Endodermal cell (in vitro differentiated cells): ENCODE data around the gene FBXL4. TPM values are rescaled to one million over a fixed set of nuclear protein-coding genes. Genes with fewer than 3 reads are reported as not detected.

Experiments used
- DNase-seq: peaks from one replicate; pipeline ENCODE4 v3.0.0-alpha.2; 2017
- H3K27ac ChIP-seq: 2 replicates; pipeline ENCODE4 v1.5.1; 2013; ENCODE audit warnings: mild to moderate bottlenecking, low read depth, low read length, moderate library complexity
- H3K27me3 ChIP-seq: 2 replicates; pipeline ENCODE4 v1.6.1; 2013; ENCODE audit warnings: mild to moderate bottlenecking, low read length, moderate library complexity; ENCODE audit not compliant: insufficient read depth, control insufficient read depth, poor library complexity, severe bottlenecking
- H3K36me3 ChIP-seq: 2 replicates; pipeline ENCODE4 v1.7.0; 2013; ENCODE audit warnings: mild to moderate bottlenecking, low read length, moderate library complexity; ENCODE audit not compliant: control insufficient read depth, insufficient read depth
- H3K4me1 ChIP-seq: one replicate; pipeline ENCODE4 v1.7.0; 2013; ENCODE audit warnings: low read length; ENCODE audit not compliant: control insufficient read depth, insufficient read depth
- H3K4me3 ChIP-seq: 2 replicates; pipeline ENCODE4 v1.5.1; 2013; ENCODE audit warnings: mild to moderate bottlenecking, low read length, moderate library complexity
- H3K9ac ChIP-seq: 2 replicates; pipeline ENCODE4 v1.6.1; 2013; ENCODE audit warnings: mild to moderate bottlenecking, low read length, moderate library complexity; ENCODE audit not compliant: poor library complexity, severe bottlenecking; ENCODE audit errors: extremely low read depth
- H3K9me3 ChIP-seq: 2 replicates; pipeline ENCODE4 v1.6.1; 2013; ENCODE audit warnings: mild to moderate bottlenecking, low read length, moderate library complexity; ENCODE audit not compliant: control insufficient read depth
- H3K27ac Mint-ChIP-seq: 2 replicates; pipeline ENCODE4 v1.8.0; 2020; ENCODE audit warnings: mixed read lengths
- H3K27me3 Mint-ChIP-seq: 2 replicates; pipeline ENCODE4 v1.8.0; 2021; ENCODE audit warnings: mild to moderate bottlenecking, mixed read lengths; ENCODE audit not compliant: insufficient read depth
- H3K36me3 Mint-ChIP-seq: 2 replicates; pipeline ENCODE4 v1.8.0; 2020; ENCODE audit warnings: low read depth, mixed read lengths
- H3K4me1 Mint-ChIP-seq: 2 replicates; pipeline ENCODE4 v1.8.0; 2020; ENCODE audit warnings: mixed read lengths
- H3K4me3 Mint-ChIP-seq: 2 replicates; pipeline ENCODE4 v1.8.0; 2020; ENCODE audit warnings: mild to moderate bottlenecking, moderate library complexity, mixed read lengths
- H3K9me3 Mint-ChIP-seq: 2 replicates; pipeline ENCODE4 v1.8.0; 2020; ENCODE audit warnings: mild to moderate bottlenecking, mixed read lengths
- CTCF ChIP-seq: fragments of 200-600 bp; sonication (generic); conservative IDR thresholded peaks from 2 replicates; pipeline ENCODE4 v1.5.0; 2021; ENCODE audit warnings: antibody characterized with exemption, mild to moderate bottlenecking
- WGBS, 2 experiments: methylation state at CpG; one replicate each; pipeline versions ENCODE4 v1.1.5 to v1.1.7; 2013; ENCODE audit warnings: missing lambda C conversion rate in 2 of 2, mixed read lengths in 1 of 2; ENCODE audit not compliant: insufficient coverage in 1 of 2, insufficient read length in 1 of 2; 5-methylcytosine and 5-hydroxymethylcytosine counted together
- total RNA-seq, 2 donors: library from RNA; stranded (reverse); fragmentation: NEBNext Ultra II Directional in 1 of 2; extraction: Animal tissue kit (Norgen Biotek cat#: 25700) in 1 of 2; gene quantifications; 2 replicates in 1 of 2; 3 replicates in 1 of 2; pipeline ENCODE4 v1.2.1, GENCODE V29; 2021

FBXL4 gene
- total RNA-seq, 2 donors from 2014 or later = 14.1 to 17.4 TPM

GRCh38 chr6:98929498-98930060 is 18.2 kb downstream of the FBXL4 start:
- no peak for DNase-seq
- 94% methylated on average over 2 of the region's 2 CpGs; no CpG with 5 or more reads in 1 of the 2 experiments for WGBS, 2 experiments
- H3K4me3 ChIP-seq = no peak overlapping the region
- no peaks in the 10 kb centered on the region for H3K27me3 ChIP-seq
- Mint-ChIP-seq H3K4me1 (no peaks in the 10 kb centered on the region), H3K4me3 (no peak overlapping the region), H3K27ac (no peak overlapping the region), H3K27me3 (no peaks in the 10 kb centered on the region), H3K9me3 (no peaks in the 10 kb centered on the region), H3K36me3 (peaks cover 9% of the 10 kb centered on the region)
- H3K4me1 ChIP-seq = no peaks in the 10 kb centered on the region
- H3K36me3 ChIP-seq = peaks cover 6% of the 10 kb centered on the region
- TF ChIP-seq CTCF = no peak
- no peak overlapping the region for H3K9ac ChIP-seq
- H3K27ac ChIP-seq = no peak overlapping the region
- H3K9me3 ChIP-seq = no peaks in the 10 kb centered on the region

DNA sequence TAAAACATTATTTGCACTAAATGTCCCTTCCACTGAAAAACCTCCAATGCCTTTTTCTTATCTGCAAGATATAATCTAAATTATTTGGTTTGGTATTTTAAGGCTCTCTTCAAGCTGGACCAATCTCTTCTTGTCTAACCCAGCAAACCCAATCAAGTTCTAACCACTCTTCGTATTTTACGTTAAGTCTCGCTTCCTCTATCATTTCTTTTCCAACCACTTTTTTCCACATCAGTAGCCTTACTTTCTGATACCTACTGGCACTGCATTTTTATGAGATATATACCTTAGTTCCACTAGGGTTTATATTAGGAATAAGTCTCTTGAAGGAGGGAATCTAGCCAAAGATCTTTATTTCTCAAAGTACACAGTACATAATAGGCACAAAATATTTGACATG is 19.1 kb downstream of the FBXL4 start:
- Mint-ChIP-seq H3K4me3 (no peak overlapping the region), H3K27ac (no peak overlapping the region), H3K9me3 (no peaks in the 10 kb centered on the region), H3K36me3 (peaks cover 10% of the 10 kb centered on the region), H3K4me1 (no peaks in the 10 kb centered on the region), H3K27me3 (no peaks in the 10 kb centered on the region)
- no peaks in the 10 kb centered on the region for H3K9me3 ChIP-seq
- no peak for TF ChIP-seq CTCF
- H3K36me3 ChIP-seq = peaks cover 6% of the 10 kb centered on the region
- no peak overlapping the region for H3K4me3 ChIP-seq
- H3K4me1 ChIP-seq = no peaks in the 10 kb centered on the region
- no peaks in the 10 kb centered on the region for H3K27me3 ChIP-seq
- WGBS, 2 experiments = 93 to 100% methylated on average over 1 to 3 of the region's 3 CpGs
- H3K27ac ChIP-seq = no peak overlapping the region
- no peak for DNase-seq
- H3K9ac ChIP-seq = no peak overlapping the region

- DNase-seq = no peak
- H3K4me3 ChIP-seq = no peak overlapping the region
- H3K36me3 ChIP-seq = peaks cover 6% of the 10 kb centered on the region
- no peak for TF ChIP-seq CTCF
- no peaks in the 10 kb centered on the region for H3K4me1 Mint-ChIP-seq
- H3K27ac Mint-ChIP-seq = no peak overlapping the region
- peaks cover 15% of the 10 kb centered on the region for H3K36me3 Mint-ChIP-seq
- H3K4me1 ChIP-seq = no peaks in the 10 kb centered on the region
- H3K27me3 ChIP-seq = no peaks in the 10 kb centered on the region
- no peaks in the 10 kb centered on the region for H3K9me3 ChIP-seq
- no peak overlapping the region for H3K4me3 Mint-ChIP-seq
- no peaks in the 10 kb centered on the region for H3K9me3 Mint-ChIP-seq
- no peaks in the 10 kb centered on the region for H3K27me3 Mint-ChIP-seq
- H3K27ac ChIP-seq = no peak overlapping the region
- H3K9ac ChIP-seq = no peak overlapping the region
These were observed 20.2 kb downstream of the FBXL4 start for GRCh38 chr6:98927534-98927933.
